Suprapubic skin (tissue), 3 donors: ENCODE results near the gene HIPK3.

Experiments used
- CTCF ChIP-seq, 2 donors: fragments of 200-600 bp in 1 of 2; fragments of 450-650 bp in 1 of 2; sonication (generic) in 1 of 2; IDR thresholded peaks; one replicate each; pipeline ENCODE4 v1.5.1; 2016 to 2019; ENCODE audit warnings: antibody characterized with exemption in 2 of 2, mild to moderate bottlenecking in 1 of 2, moderate library complexity in 1 of 2
- POLR2A ChIP-seq, 2 donors: fragments of 450-650 bp; IDR thresholded peaks; one replicate each; pipeline ENCODE4 v1.6.1; 2017; ENCODE audit warnings: antibody characterized with exemption in 2 of 2, mild to moderate bottlenecking in 2 of 2, moderate library complexity in 2 of 2

GRCh38 chr11:33373636-33374035 is 116.5 kb downstream of the HIPK3 start:
- no peak for TF ChIP-seq POLR2A (IDR thresholded peaks at IDR 0.05)
- TF ChIP-seq CTCF (IDR thresholded peaks at IDR 0.05), result no peak
